NK-92 (cell line): ENCODE data around the gene TRPM1.

ENCODE experiments used
- DNase-seq: peaks from one replicate; lab custom pipeline; 2025; ENCODE audit not compliant: unreplicated experiment; lab: John Stamatoyannopoulos, UW

The TRPM1 gene

GRCh38 chr15:31021067-31021665 lies 80.4 kb downstream of the TRPM1 start:
- no peak for DNase-seq

- no peak for DNase-seq
These were observed 81.0 kb downstream of the TRPM1 start for GRCh38 chr15:31020542-31020941.

GRCh38 chr15:31019986-31020385 lies 81.5 kb downstream of the TRPM1 start:
- no peak for DNase-seq

- no peak for DNase-seq
These were observed 84.2 kb downstream of the TRPM1 start for GRCh38 chr15:31017311-31017710.

DNA sequence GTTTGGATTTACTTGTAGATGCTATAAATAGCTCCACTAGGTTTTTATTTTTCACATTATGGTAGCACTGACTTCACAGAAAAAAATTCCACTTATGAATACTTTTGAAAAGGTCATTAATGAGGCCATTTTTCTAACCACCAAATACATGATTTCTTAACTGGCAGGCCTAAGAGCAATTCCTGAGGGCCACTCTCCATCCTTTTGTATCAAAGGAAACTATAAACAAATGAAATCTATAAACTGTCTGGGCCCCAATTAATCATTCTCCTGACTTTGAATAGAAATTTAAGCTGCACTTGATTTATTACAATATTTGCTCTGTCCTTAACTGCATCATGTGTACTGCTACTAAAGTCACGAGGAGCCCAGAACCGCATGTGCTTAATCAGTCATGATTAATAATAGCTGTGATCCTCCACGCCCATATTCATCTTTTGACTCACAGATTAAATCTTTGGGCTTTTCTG lies 85.0 kb downstream of the TRPM1 start:
- no peak for DNase-seq

- no peak for DNase-seq
These were observed 87.0 kb downstream of the TRPM1 start for GRCh38 chr15:31014608-31014925.

GRCh38 chr15:31013863-31014607 lies 87.5 kb downstream of the TRPM1 start:
- DNase-seq = no peak

GRCh38 chr15:31012455-31012854 lies 89.1 kb downstream of the TRPM1 start:
- DNase-seq = no peak

GRCh38 chr15:31010036-31010435 lies 91.5 kb downstream of the TRPM1 start:
- DNase-seq = no peak

GRCh38 chr15:31005660-31006059 lies 95.9 kb downstream of the TRPM1 start:
- DNase-seq = no peak

GRCh38 chr15:31004220-31004733 lies 97.2 kb downstream of the TRPM1 start:
- DNase-seq = no peak

GRCh38 chr15:31001702-31002101 lies 99.8 kb downstream of the TRPM1 start:
- DNase-seq = no peak

GRCh38 chr15:30999729-31000128 lies 101.8 kb downstream of the TRPM1 start:
- DNase-seq = no peak

GRCh38 chr15:30997270-30997669 lies 104.3 kb downstream of the TRPM1 start:
- no peak for DNase-seq

GRCh38 chr15:30992249-30992864 lies 109.2 kb downstream of the TRPM1 start:
- DNase-seq = no peak

DNA sequence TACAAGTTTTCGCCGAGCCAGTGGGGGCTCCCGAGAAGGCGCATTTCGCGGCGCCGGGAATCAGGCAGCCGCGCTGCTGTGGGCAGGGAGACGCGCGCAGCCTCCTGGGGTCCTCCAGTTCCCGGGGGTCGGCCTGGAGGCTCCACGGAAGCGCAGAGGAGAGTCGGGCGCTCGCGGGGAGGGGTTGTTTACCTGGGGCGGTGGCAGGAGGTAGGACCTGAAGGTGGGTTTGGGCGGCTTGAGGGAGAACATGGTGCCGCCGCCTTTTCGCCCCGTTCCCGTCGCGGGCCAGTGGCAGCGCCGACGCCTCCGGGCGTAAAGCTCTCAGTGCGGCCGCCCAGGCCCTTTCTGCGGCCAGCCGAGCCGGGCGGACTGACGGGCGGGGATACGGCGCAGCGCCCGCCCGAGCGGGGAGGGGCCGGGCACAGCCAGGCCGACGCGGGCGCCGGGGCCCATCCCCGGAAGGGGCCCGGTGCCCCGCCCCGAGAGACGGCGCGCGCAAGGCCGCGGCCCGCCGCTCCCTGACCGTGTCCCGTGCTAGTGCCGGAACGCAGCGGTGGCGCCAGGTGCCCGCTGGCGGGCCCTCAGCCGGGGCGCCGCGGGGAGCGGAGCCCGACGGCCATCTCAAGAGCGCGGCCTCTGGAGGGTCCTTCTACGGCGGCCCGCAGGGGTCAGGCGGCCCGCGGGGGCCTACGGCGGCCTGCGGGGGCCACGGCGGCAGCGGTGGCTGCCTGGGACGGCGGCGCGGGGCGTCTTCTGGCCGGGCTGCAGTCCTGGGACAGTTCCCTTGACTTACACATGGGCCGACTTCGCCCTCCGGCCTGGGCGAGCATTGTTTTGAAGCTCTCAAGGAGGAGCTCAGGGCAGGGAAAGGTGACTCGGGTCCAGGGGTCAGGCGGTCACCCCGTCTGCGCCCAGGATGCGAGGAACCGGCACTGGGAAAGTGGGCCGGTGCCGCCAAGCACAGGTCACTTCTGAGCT lies 110.0 kb downstream of the TRPM1 start, which contains the start of gene MTMR10:
TSS of gene MTMR10 (minus strand) at position 374 of the 981 bp plus-strand sequence. CDS start at position 252, 122 bp downstream.
- no peak for DNase-seq

DNA sequence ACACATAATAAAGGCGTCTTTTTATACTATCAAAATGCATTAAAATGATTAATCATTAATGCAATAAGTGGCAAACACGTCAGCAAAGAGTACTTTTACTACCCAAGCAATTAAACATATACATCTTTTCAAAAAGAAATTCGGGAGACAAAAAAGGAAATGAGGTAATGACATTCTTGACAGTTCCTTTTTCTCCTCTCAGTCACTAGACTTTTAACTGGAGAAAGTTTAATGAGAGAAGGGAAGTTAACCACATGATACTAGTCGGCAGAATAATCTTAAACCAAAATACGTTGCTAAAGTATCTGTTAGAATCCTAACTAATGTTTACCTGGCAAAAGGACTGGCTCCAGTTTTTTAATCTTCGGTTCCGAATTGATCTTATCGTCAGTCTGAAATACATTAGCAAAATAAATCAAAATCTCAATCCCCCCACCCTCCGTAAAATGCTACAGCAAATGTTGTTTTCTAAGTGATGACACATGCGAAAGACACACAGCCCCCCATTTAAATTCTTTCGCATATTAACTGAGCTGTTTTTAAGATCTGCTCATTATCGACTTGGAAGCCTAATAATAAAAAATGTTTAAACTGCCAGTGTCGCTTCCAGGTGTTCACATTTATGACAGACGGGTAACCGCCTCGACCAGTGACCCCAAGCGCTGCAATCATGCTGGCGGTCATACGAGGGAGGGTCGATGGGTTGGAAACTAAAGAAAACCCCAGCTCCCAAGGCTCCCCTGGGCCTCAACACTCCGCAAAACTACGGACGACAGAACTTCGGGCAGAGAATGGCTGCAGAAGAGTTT lies 110.9 kb downstream of the TRPM1 start:
- no peak for DNase-seq

- no peak for DNase-seq
These were observed 111.5 kb downstream of the TRPM1 start for GRCh38 chr15:30990036-30990435.

DNA sequence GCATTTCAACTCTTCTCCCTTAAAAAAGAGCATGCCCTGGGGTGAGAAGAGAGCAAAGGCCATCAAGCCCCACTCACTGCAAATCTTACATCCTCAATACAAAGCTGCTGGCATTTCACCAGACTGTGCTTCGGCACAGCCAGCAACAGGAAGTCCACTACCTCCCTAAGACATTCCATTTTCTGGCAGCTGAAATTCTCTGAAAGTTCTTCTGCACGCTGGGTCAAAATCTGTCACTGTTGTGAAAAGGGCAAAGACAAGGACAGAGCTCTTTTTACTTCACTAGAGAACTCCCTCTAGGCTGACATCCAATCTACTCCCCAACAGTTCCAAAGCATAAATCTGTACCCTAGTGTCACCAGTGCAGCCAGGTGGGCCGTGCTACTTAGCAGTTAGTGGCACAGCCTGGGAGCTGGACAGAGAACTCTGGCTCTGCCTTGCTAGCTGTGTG lies 116.4 kb downstream of the TRPM1 start:
- no peak for DNase-seq

DNA sequence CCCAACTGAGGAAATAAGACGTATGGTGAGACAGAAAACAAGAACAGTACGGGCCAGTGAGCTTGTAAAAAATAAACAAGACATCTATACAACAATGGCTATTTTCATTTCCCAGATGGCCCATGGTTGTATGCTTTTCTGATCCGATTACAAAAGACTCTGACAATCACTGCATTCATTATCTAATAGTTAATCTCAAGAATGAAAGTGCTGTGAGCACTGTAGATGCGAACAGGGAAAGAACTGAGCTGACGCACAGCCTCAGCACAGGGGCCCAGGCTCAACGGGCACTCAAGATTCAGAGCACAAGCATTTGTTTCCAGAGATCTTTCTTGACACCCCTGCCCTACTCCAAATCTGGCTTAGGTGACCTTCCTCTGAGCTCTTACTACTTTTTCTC lies 117.0 kb downstream of the TRPM1 start:
- no peak for DNase-seq
